Measurements from ENCODE around the gene EFCC1. TPM values are rescaled to one million over a fixed set of nuclear protein-coding genes. Genes with fewer than 3 reads are reported as not detected.

The EFCC1 gene
- total RNA-seq, 1 experiment from 2014 or later = not detected

DNA sequence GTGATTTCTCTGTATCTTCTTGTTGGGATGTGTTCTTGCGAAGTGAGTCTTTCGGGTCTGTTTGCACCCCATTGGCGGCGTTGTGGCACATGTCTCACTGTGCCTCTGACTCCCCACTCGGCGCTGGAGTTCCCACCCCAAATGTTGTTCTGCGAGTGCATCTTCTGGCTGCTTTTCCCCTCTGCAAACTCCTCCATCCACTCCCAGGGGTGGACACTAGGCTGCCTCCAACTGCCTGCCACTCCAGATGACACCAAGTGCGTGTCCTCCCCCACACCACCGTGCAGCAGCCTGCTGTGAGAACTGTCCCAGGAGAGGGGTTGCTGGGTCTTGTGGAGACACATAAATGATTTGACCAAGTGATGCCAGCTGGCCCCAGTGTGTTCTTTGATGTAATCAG lies 17.6 kb downstream of the EFCC1 start:
- Histone ChIP-seq H3K27ac (ENCODE audit: low read depth, low read length, poor library complexity, severe bottlenecking) (no peak overlapping the region), H3K4me3 (ENCODE audit: low read depth, low read length, poor library complexity, severe bottlenecking) (no peak overlapping the region), H3K4me1 (ENCODE audit: insufficient read depth, low read length, poor library complexity, severe bottlenecking) (peaks cover 7% of the 10 kb centered on the region), H3K9me3 (ENCODE audit: low read depth, low read length, poor library complexity, severe bottlenecking) (no peaks in the 10 kb centered on the region), H3K36me3 (ENCODE audit: insufficient read depth, low read length, poor library complexity, severe bottlenecking) (no peaks in the 10 kb centered on the region), H3K27me3 (replicated peaks; ENCODE audit: insufficient read depth, low read depth, low read length, poor library complexity) (no peaks in the 10 kb centered on the region)
- no TSS peak for BruUV-seq (replicated peaks)
- POLR2A ChIA-PET (ENCODE audit: low non-redundant PET) = no interaction called here
- DNase-seq (ENCODE audit: low spot score) = no peak
- no peak for TF ChIP-seq CTCF (conservative IDR thresholded peaks at IDR 0.05; ENCODE audit: low read depth, low read length)
- TF ChIP-seq EZH2 (IDR thresholded peaks at IDR 0.05; ENCODE audit: borderline replicate concordance, low read depth, low read length, poor library complexity, severe bottlenecking) = no peak
- CTCF ChIA-PET = interaction anchor here (0.5 kb wide), 1 partner anchor 186 kb away, joined by 3 read pairs; no protein-coding TSS in a partner anchor
- intact Hi-C loops (cut with micrococcal nuclease; ENCODE audit: unreplicated experiment) = no loop called here

- no TSS peak for BruUV-seq (replicated peaks)
- H3K27ac ChIP-seq (ENCODE audit: low read depth, low read length, poor library complexity, severe bottlenecking) = no peak overlapping the region
- intact Hi-C loops (cut with micrococcal nuclease; ENCODE audit: unreplicated experiment) = no loop called here
Observed at GRCh38 chr3:129019266-129019665, 18.2 kb downstream of the EFCC1 start.

DNA sequence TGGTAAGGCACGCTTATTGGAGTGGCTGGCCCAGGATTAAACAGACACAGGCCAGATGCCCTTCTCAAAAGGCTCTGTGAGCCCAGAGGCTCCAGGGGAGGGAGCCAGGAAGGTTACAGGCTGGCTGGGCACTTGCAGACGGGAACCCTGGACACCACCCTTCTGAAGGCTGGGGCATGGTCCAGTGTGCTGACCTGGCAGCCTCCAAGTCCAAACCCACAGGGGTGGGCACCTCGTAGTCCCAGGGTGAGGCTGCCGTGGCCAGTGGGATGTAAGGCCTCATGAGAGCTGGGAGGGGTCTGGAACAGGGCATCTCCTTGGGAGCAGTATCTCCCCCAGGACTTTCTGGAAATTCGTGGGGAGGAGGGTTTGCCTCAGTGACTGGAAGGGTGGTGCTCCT lies 19.6 kb downstream of the EFCC1 start:
- no peak overlapping the region for H3K4me3 ChIP-seq (ENCODE audit: low read depth, low read length, poor library complexity, severe bottlenecking)
- no peaks in the 10 kb centered on the region for H3K36me3 ChIP-seq (ENCODE audit: insufficient read depth, low read length, poor library complexity, severe bottlenecking)
- POLR2A ChIA-PET (ENCODE audit: low non-redundant PET) = no interaction called here
- no peak overlapping the region for H3K27ac ChIP-seq (ENCODE audit: low read depth, low read length, poor library complexity, severe bottlenecking)
- no peaks in the 10 kb centered on the region for H3K27me3 ChIP-seq (replicated peaks; ENCODE audit: insufficient read depth, low read depth, low read length, poor library complexity)
- intact Hi-C loops (cut with micrococcal nuclease; ENCODE audit: unreplicated experiment) = no loop called here
- CTCF ChIA-PET = no interaction called here
- TF ChIP-seq EZH2 (IDR thresholded peaks at IDR 0.05; ENCODE audit: borderline replicate concordance, low read depth, low read length, poor library complexity, severe bottlenecking) (no peak), CTCF (conservative IDR thresholded peaks at IDR 0.05; ENCODE audit: low read depth, low read length) (no peak)
- no TSS peak for BruUV-seq (replicated peaks)
- DNase-seq (ENCODE audit: low spot score) = no peak
- H3K9me3 ChIP-seq (ENCODE audit: low read depth, low read length, poor library complexity, severe bottlenecking) = no peaks in the 10 kb centered on the region
- peaks cover 5% of the 10 kb centered on the region for H3K4me1 ChIP-seq (ENCODE audit: insufficient read depth, low read length, poor library complexity, severe bottlenecking)

More at GRCh38 chr3:129019266-129019665, 18.2 kb downstream of the EFCC1 start:
- no peak for DNase-seq (ENCODE audit: low spot score)
- Histone ChIP-seq H3K9me3 (ENCODE audit: low read depth, low read length, poor library complexity, severe bottlenecking) (no peaks in the 10 kb centered on the region), H3K4me1 (ENCODE audit: insufficient read depth, low read length, poor library complexity, severe bottlenecking) (peaks cover 7% of the 10 kb centered on the region), H3K27me3 (replicated peaks; ENCODE audit: insufficient read depth, low read depth, low read length, poor library complexity) (no peaks in the 10 kb centered on the region), H3K4me3 (ENCODE audit: low read depth, low read length, poor library complexity, severe bottlenecking) (no peak overlapping the region), H3K36me3 (ENCODE audit: insufficient read depth, low read length, poor library complexity, severe bottlenecking) (no peaks in the 10 kb centered on the region)
- TF ChIP-seq CTCF (conservative IDR thresholded peaks at IDR 0.05; ENCODE audit: low read depth, low read length) (no peak), EZH2 (IDR thresholded peaks at IDR 0.05; ENCODE audit: borderline replicate concordance, low read depth, low read length, poor library complexity, severe bottlenecking) (no peak)
- ChIA-PET CTCF (no interaction called here), POLR2A (ENCODE audit: low non-redundant PET) (no interaction called here)
